NK-92 (cell line): ENCODE results near the gene MAP2K3.
A peak's percentile ranks its signal among the peaks of the same experiment; 100 is the strongest.

Experiments used
- DNase-seq: peaks from one replicate; lab custom pipeline; 2025; ENCODE audit not compliant: unreplicated experiment; lab: John Stamatoyannopoulos, UW

The MAP2K3 gene

GRCh38 chr17:21284319-21285163 lies at the start of gene MAP2K3:
MAP2K3 (plus strand) TSS chr17:21284711; CDS start chr17:21284921, 210 bp downstream.
- peak; percentile 72 for DNase-seq

- no peak for DNase-seq
Observed at GRCh38 chr17:21235921-21236320, 48.6 kb upstream of the MAP2K3 start.

- DNase-seq = no peak
Observed at GRCh38 chr17:21239680-21240368, 44.7 kb upstream of the MAP2K3 start.

- no peak for DNase-seq
Observed at GRCh38 chr17:21240369-21241055, 44.0 kb upstream of the MAP2K3 start.

- DNase-seq = no peak
Observed at GRCh38 chr17:21241564-21241963, 42.9 kb upstream of the MAP2K3 start.

- DNase-seq = no peak
Observed at GRCh38 chr17:21242026-21242697, 42.3 kb upstream of the MAP2K3 start.

GRCh38 chr17:21242780-21243515 lies 41.6 kb upstream of the MAP2K3 start:
- DNase-seq = no peak

- no peak for DNase-seq
Observed at GRCh38 chr17:21243516-21244303, 40.8 kb upstream of the MAP2K3 start.

- no peak for DNase-seq
Observed at GRCh38 chr17:21245639-21246084, 38.8 kb upstream of the MAP2K3 start.

GRCh38 chr17:21246698-21247097 lies 37.8 kb upstream of the MAP2K3 start:
- DNase-seq = no peak

GRCh38 chr17:21247552-21248258 lies 36.8 kb upstream of the MAP2K3 start:
- DNase-seq = no peak

- DNase-seq = no peak
Observed at GRCh38 chr17:21248500-21248899, 36.0 kb upstream of the MAP2K3 start.

- DNase-seq = no peak
Observed at GRCh38 chr17:21249086-21249795, 35.3 kb upstream of the MAP2K3 start.

- no peak for DNase-seq
Observed at GRCh38 chr17:21249920-21250703, 34.4 kb upstream of the MAP2K3 start.

- DNase-seq = no peak
Observed at GRCh38 chr17:21250854-21251253, 33.7 kb upstream of the MAP2K3 start.

- DNase-seq = no peak
Observed at GRCh38 chr17:21251337-21252010, 33.0 kb upstream of the MAP2K3 start.

- DNase-seq = no peak
Observed at GRCh38 chr17:21252289-21252795, 32.2 kb upstream of the MAP2K3 start.
